Adipose tissue (tissue), 3 donors: ENCODE results near the gene FGF14. TPM values are rescaled to one million over a fixed set of nuclear protein-coding genes. Genes with fewer than 3 reads are reported as not detected.

Experiments
- H3K27ac ChIP-seq: one replicate; pipeline ENCODE4 v1.5.1; 2013; ENCODE audit warnings: low read depth, low read length
- WGBS, 3 donors: extraction: QIAGEN DNeasy Blood & Tissue Kit; methylation state at CpG; one replicate each; pipeline ENCODE4 v1.1.7; 2013; 5-methylcytosine and 5-hydroxymethylcytosine counted together
- polyA plus RNA-seq, 3 donors: library from polyadenylated mRNA; stranded (reverse); fragments of 200-250 nt; gene quantifications; one replicate each; pipeline ENCODE4 v1.2.3, GENCODE V29; 2013
- donor health status: healthy with polysubstance abuse.
- donor health status: Bipolar disorder and iron deficiency.
- donor health status: healthy.

Gene FGF14
- polyA plus RNA-seq, 3 donors: 0.39 to 0.56 (median 0.44) TPM

DNA sequence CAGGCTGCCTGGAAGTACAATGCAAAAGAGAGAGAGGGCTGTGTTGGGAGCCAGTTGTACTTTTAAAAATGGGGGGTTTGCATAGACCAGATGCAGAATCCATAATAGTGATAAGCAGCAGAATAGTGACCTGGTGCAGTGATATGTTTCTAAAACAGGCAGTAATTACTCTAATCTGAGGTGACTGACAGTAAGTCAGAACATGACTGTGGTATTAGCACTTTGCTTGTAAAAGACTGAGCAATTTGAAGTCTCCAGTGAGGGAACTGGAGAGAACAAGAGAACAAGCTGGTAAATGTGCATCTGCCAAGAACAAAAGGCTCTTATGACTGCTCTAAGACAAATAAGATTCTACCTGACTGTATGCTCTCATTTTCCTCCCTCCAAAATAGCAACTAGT, 565.9 kb downstream of the FGF14 start:
- H3K27ac ChIP-seq: no peak overlapping the region

DNA sequence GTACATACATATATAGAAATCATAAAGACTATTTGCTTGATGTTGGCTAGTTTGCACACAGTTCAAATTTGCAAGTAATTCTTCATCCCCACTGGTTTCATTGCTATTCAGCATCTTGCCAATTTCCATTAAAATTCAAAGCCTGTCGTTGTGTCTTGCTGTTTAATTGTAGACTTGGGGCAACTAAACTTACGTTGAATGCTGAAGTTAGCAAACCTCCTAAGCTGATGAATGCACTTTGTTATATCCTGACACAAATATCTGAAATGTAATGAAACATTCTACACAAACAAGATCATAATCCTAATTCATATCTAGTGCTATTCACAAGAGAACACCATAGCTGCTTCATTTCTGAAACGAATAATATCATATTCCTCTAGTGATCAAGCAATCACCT, 568.2 kb downstream of the FGF14 start:
- WGBS, 3 donors: 73 to 84% (median 81%) methylated on average over 3 of the region's 3 CpGs
- no peak overlapping the region for H3K27ac ChIP-seq

DNA sequence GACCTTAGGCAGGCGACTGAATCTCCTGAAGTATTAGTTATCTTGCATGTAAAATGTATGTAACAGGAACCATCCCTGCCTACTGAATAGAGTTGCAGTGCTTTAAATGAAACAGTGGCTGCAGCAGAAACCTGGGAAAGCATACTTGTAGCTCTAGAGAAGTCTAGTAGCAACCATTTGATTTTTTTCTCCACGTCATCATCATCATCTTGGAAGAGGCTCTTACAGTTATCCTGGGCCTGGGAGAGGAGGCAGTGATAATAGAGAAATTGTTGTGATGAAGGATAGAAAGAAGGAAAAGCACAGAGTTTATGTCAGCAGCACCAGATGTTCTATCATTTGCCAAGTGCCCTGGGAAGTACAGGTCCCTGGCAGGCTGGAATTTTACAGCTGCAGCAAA, 571.8 kb downstream of the FGF14 start:
- WGBS, 3 donors: 49 to 78% (median 73%) methylated on average over 2 of the region's 2 CpGs
- H3K27ac ChIP-seq: no peak overlapping the region

DNA sequence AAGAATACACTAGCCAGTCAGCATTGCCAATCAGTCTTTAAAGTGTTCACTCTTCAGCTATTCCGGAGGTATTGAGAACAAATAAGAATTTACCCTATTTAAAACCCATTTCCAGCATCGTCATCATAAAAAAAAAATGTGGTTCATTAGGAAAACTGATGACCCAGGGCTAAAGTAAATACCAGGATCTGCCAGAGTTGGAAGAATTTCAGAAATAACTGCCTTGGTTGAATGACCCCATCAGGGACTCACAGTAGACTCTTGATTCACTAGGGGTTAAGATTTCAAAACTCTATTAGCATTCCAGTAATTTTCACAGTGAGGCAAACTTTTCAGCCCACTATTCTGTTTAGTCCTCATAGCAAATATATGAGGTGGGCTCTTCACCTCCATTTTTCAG, 572.4 kb downstream of the FGF14 start:
- no peak overlapping the region for H3K27ac ChIP-seq
- 50 to 71% (median 62%) methylated on average over 2 of the region's 2 CpGs for WGBS, 3 donors

DNA sequence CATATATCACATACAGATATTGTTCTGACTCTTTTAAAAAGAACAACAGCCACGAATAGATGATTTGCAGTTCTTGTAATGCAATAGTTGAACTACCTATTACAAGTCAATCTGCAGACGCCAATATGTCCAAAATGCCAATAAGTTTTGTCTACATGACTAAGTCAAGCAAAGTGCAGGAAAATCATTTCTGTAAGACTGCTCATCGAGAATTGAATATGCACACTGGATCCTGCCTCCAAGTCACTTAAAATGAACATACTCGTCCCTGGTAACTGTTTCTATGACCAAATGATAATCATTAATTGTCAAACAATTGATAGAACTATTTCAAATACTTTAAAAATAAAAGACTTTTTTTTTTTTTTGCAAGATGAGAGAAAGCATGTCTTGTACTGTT, 573.7 kb downstream of the FGF14 start:
- no peak overlapping the region for H3K27ac ChIP-seq
- 49 to 77% (median 71%) methylated on average over 4 of the region's 4 CpGs for WGBS, 3 donors

DNA sequence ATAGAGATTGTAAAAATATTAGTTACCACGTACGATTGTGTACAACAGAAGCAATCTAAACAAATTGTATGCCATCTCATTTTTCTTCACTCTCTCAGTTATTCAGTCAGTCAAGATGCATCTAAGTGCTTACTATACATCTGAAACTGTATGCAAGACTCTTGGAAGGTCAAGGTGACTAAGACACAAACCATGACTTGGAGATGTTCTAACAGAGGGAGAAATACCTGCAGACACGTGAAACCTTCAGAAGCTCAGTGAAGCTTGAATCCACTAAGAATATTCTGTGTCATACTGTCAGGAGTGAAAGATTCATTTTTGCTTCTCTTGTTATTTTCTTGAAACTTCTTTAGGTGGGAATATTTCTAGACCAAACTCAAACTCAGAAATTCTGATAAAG, 584.0 kb downstream of the FGF14 start:
- 76 to 85% (median 83%) methylated on average over 3 of the region's 3 CpGs for WGBS, 3 donors

DNA sequence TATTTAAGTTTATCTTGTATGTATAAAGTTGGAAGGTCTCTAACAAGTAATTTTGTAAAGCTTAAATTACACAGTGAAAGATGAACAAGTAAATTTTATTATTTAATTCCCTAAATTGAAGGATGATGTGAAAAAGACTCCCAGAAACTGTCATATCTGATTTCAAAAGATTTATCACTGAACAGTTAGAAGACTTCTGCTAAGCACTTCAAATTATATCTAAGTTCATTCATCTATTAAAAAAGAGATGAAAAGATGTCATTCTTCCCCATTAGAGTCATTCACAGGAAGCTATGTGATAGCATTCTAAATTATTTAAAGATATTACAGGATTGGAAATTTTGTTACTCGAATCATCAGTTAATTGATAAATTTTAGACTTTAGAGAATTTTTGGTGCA, 590.0 kb downstream of the FGF14 start:
- no peak overlapping the region for H3K27ac ChIP-seq
- WGBS, 3 donors: 54 to 74% (median 69%) methylated on average over 1 of the region's 1 CpG

More for the DNA sequence above, 584.0 kb downstream of the FGF14 start:
- no peak overlapping the region for H3K27ac ChIP-seq

DNA sequence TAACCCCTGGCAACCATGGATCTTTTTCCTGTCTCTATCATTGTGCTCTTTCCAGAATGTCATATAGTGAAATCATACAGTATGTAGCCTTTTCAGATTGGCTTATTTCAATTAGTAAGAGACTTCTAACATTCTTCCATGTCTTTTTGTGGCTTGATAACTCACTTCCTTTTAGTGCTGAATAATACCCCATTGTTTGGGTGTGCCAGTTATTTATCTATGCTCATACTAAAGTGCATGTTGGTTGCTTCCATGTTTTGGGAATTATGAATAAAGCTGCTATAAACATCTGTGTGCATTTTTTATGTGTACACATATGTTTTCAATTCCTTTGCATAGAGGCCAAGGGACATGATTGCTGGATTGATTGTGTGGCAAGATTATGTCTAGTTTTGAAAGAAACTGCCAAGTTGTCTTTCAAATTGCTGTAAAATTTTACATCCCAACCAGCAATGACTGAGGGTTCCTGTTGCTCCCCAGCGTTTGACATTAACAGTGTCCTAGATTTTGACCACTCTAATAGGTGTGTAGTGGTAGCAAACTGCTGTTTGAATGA, 590.5 kb downstream of the FGF14 start:
- no peak overlapping the region for H3K27ac ChIP-seq
- 65 to 83% (median 73%) methylated on average over 1 of the region's 1 CpG for WGBS, 3 donors

DNA sequence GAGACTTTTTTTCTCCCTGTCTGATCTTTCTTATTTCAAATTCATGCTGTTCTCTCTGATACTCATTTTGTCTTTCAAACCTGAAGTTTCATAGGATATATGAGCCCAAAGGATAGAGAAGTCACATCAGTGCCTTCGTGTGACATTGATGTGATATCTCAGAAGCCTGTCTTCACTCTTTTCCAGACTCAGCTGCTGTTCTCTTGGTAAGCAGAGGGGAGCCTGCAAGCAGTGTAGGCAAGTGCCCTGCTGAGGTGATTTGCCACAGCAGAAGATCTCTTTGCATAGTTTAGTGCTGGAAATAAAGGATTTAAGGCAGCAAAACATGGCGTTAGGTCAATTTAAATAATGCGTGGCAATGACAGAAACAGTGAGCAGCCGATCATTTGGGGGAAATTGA, 602.7 kb downstream of the FGF14 start:
- H3K27ac ChIP-seq: no peak overlapping the region
- WGBS, 3 donors: 53 to 74% (median 57%) methylated on average over 4 of the region's 4 CpGs

DNA sequence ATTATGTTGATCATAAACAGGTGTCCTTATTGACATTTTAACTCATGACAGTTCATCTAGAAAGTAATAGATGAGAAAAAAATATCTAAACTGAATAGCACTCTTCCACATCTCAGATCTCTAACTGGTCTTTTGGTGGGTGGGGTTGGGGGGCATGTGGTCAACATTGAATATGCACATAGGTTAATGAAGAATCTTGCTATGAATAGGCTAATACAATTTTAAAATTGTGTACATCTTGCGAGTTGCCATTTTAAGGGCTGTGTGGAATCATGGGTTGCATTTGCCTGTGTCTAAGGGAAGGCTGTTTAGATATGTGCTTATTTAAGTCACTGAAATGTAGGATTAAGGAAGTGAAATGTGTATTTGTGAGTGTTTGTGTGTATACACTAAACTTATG, 603.4 kb downstream of the FGF14 start:
- no peak overlapping the region for H3K27ac ChIP-seq
- WGBS, 3 donors: 0 to 48% (median 37%) methylated on average over 1 of the region's 1 CpG

DNA sequence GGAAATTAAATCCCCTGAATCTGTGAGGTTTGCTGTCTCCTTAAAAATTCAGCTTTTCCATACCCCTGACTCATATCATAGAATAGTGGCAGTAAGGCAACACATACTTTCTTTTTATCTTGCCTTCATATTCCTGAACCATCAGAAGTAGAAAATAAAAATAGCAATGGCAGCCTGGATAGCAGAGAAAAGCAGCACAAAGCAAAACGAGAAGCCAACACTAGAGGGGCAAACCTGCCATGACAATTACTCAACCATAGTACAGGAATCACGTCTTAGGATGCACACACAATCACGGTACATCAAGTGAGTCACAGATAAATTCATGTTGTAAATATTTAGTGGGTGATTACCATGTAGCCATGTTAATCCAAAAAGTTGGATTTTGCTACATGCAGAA, 606.4 kb downstream of the FGF14 start:
- 67 to 76% (median 75%) methylated on average over 3 of the region's 3 CpGs for WGBS, 3 donors
- H3K27ac ChIP-seq: no peak overlapping the region

DNA sequence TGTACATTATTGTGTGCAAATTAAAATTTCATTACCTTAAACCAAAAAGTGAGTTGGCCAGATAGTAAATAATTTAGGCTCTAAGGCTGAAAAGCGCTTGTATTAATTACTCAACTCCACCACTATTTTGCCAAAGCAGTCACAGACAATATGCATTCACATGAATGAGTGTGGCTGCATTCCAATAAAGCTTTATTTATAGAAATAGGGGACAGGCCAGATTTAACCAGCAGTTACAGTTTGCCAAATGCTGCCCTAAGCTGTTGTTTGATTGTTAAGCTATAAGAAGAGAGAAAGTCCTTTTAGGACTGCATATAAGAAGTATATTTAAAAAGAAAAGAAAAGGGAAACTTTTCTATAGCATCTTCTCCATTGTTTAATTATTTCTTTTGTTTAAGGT, 606.8 kb downstream of the FGF14 start:
- 72 to 86% (median 78%) methylated on average over 1 of the region's 1 CpG for whole genome bisulfite sequencing, 3 donors
- H3K27ac ChIP-seq: no peak overlapping the region

DNA sequence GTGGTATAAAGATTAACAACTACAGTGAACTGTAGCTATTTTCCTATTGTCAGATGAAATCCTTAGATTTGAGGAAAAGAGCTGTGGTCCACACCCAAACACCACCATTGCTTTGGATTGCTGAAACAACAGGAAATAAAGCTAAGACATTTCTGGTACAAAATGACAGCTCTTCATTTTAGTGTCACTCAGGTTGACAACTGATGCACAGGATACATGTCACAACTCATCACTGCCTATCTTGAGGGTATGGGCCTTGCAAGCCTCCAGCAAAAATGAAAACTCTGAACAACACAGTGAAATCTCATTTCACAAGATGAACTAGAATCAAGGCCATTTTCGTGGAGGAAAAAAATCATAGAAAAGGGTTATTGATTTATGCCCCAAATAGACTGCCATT, 609.7 kb downstream of the FGF14 start:
- 53 to 70% (median 69%) methylated on average over 1 of the region's 1 CpG for WGBS, 3 donors
- H3K27ac ChIP-seq: no peak overlapping the region

DNA sequence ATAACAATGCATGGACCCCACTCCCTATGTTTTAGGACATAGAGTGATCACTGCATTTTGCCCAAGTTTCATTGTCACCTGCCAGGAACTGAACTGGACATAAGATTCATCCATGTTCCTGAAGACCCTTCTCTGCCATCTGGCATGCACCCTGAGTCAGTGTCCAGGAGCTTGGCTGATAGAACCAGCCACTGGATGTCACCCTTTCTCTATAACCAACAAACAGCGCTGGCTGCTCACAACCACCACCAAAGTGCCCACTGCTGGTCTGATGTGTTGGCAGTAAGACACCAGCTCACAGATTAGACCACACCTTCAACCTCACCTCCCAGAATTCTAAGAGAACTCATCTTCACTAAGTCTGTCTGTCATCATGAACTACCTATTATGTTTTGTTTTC, 616.0 kb downstream of the FGF14 start:
- 31 to 39% (median 33%) methylated on average over 1 of the region's 1 CpG for WGBS, 3 donors
- no peak overlapping the region for H3K27ac ChIP-seq

DNA sequence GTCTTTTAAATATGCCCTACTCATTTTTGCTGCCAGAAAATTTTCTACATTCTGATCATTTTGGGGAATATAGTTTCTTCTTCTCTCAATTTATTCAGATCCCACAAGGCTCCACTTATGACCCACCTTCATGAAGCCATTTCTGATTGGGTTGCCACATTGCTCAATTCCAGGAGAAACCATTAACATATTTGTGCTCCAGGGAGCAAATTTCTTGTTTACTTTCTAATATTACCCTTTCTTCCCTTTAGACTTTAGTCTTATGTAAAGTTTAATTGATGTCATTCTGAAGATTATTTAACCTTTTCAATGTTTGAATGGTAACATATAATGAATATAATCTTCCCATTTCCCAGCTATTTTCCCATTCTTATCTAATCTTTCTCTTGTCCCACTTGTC, 617.5 kb downstream of the FGF14 start:
- no peak overlapping the region for H3K27ac ChIP-seq

DNA sequence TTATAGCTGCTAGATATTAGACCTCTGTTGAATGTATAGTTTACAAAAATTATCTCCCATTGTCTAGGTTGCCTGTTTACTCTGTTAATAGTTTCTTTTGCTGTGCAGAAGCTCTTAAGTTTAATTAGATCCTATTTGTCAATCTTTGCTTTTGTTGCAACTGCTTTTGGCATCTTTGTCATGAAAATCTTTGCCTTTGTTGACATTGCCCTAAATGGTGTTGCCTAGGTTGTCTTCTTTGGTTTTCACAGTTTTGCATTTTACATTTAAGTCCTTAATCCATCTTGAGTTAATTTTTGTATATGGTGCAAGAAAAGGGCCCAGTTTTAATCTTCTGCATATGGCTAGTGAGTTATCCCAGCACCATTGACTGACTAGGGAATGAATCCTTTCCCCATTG, 618.3 kb downstream of the FGF14 start:
- H3K27ac ChIP-seq: no peak overlapping the region

DNA sequence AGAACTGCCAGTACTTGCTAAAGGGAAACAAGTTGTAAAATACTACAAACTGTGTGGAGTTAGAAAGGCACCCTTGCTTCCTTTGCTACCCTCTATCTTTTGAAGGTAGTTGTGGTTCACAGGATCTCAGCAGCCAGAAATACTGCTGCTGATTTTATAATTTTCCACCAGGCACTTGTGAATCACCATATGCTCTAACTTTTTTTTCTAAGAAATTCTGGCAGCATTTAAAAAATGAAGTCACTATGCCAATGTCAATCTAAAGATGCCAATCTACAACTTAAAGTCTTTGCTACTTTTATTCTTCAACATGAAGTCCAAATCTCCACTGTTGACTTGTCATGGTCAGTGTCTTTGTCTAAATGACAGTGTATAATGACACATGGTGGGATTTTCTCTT, 621.6 kb downstream of the FGF14 start:
- no peak overlapping the region for H3K27ac ChIP-seq

DNA sequence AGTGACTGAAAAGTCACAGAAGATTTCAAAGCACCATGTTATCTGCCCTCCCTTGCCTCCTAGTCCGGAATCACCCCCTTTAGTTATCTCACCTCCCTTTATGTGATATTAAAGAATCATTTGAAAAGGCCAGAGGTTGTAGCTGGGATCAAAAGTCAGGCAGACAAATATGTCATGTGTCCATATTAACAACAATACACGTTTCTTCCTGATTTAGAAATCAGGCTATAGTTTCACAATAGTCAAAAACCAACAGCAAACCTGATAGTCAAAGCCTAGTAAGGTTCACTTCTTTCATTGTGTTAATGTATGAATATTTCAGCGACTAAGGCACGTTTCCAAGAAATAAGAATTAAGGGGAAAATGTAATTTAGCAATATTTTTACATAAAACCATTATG, 622.7 kb downstream of the FGF14 start:
- 58 to 77% (median 69%) methylated on average over 4 of the region's 4 CpGs for WGBS, 3 donors
- H3K27ac ChIP-seq: no peak overlapping the region

DNA sequence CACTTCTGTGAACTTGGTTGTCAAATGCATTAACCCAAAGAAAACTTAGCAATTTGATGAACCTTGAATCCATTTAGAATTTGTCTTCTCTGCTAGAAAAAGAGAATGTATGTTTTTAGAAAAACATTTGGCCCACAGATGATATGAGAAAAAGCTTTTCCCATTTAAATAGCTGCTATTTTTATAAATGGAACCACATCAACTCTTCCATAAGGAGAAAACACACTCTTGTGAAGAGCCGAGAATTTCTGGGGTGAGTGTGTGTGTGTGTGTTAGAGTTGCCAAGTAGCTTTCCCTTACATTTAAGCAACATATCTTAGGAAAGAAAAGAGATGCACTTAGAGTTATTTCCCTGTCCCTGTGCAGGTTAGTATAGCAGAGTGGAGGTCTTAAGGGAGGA, 626.6 kb downstream of the FGF14 start:
- H3K27ac ChIP-seq: no peak overlapping the region
- WGBS, 3 donors: 73 to 94% (median 86%) methylated on average over 1 of the region's 1 CpG

DNA sequence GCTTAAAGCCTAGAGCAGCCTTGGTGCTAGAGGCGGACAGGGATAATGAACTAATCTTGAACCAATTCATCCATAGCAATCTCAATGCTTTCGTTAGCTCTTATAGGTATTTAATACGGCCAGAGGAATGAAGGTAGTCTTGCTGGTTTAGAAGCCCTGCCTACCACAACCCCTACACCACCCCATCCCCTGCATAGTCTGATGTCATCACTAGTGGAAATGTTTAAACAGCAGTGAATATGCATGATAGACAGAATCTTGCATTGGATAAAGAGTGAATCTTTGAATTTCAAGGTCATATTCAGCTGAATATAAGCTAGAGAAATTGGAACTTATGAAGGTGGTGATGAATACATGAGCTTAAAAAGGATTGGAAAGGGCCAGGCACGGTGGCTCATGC, 627.5 kb downstream of the FGF14 start:
- no peak overlapping the region for H3K27ac ChIP-seq
- 79 to 92% (median 89%) methylated on average over 4 of the region's 4 CpGs for WGBS, 3 donors

DNA sequence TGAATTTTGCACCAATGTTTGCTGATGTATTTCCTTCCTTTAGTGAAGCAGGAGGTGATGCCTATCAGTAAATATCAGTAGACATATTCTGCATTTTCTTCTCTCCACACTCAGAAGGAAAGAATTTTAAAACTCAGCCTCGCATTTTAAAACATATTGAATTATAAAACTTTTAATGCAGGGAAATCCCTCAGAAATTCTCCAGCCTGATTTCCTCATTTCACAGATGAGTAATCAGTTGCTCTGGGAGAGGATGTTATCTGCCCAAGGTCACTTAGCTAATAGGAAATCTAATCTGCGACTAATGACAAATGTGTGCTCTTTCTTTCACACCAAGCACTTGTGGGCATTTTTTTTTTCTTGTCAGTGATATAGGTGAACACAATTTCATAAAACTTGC, 628.8 kb downstream of the FGF14 start:
- 40 to 67% (median 63%) methylated on average over 2 of the region's 2 CpGs for WGBS, 3 donors
- no peak overlapping the region for H3K27ac ChIP-seq
